Activated T-cell treated with anti-CD3 and anti-CD28 coated beads, Interleukin-2, amount 50 U/mL, for 72 hours (primary cell): ENCODE measurements around the gene SDHAF1. TPM values are rescaled to one million over a fixed set of nuclear protein-coding genes. Genes with fewer than 3 reads are reported as not detected.
"Not testable (repeated sequence)": the region's sequence is repeated elsewhere in the genome, so short reads cannot be mapped to it uniquely, and the experiment has no call there.

Experiments
- ATAC-seq, 2 donors: fragments of 150-1000 bp; cut with Tn5 transposase; replicated peaks in 1 of 2; 2 replicates each; pipeline ENCODE4 v1.10.0; 2021; ENCODE audit warnings: moderate library complexity in 2 of 2, mild to moderate bottlenecking in 1 of 2
- DNase-seq, 2 donors: peaks; one replicate each; pipeline ENCODE4 v3.0.0; 2021 to 2022; ENCODE audit warnings: mixed read lengths in 1 of 2
- H3K27ac Mint-ChIP-seq: one replicate; pipeline ENCODE4 v1.8.0; 2022; ENCODE audit warnings: mild to moderate bottlenecking, moderate library complexity, mixed read lengths
- H3K27me3 Mint-ChIP-seq: one replicate; pipeline ENCODE4 v1.8.0; 2022; ENCODE audit warnings: low read depth, mixed read lengths
- H3K36me3 Mint-ChIP-seq, 2 donors: one replicate each; pipeline ENCODE4 v1.8.0; 2022; ENCODE audit warnings: mixed read lengths in 2 of 2, mild to moderate bottlenecking in 1 of 2; ENCODE audit not compliant: insufficient read depth in 2 of 2
- H3K4me1 Mint-ChIP-seq: one replicate; pipeline ENCODE4 v1.8.0; 2022; ENCODE audit warnings: low read depth, mixed read lengths
- H3K4me3 Mint-ChIP-seq, 2 donors: one replicate each; pipeline ENCODE4 v1.8.0; 2022; ENCODE audit warnings: mild to moderate bottlenecking in 2 of 2, mixed read lengths in 2 of 2, moderate library complexity in 2 of 2
- H3K9me3 Mint-ChIP-seq, 2 donors: one replicate each; pipeline ENCODE4 v1.8.0; 2022; ENCODE audit warnings: mixed read lengths in 2 of 2
- total RNA-seq, 2 donors: library from RNA; stranded (reverse); gene quantifications; one replicate each; pipeline ENCODE4 v1.2.3, GENCODE V29; 2022

The SDHAF1 gene
- total RNA-seq, result 10 to 100 TPM; 24.0 to 24.2 TPM

DNA sequence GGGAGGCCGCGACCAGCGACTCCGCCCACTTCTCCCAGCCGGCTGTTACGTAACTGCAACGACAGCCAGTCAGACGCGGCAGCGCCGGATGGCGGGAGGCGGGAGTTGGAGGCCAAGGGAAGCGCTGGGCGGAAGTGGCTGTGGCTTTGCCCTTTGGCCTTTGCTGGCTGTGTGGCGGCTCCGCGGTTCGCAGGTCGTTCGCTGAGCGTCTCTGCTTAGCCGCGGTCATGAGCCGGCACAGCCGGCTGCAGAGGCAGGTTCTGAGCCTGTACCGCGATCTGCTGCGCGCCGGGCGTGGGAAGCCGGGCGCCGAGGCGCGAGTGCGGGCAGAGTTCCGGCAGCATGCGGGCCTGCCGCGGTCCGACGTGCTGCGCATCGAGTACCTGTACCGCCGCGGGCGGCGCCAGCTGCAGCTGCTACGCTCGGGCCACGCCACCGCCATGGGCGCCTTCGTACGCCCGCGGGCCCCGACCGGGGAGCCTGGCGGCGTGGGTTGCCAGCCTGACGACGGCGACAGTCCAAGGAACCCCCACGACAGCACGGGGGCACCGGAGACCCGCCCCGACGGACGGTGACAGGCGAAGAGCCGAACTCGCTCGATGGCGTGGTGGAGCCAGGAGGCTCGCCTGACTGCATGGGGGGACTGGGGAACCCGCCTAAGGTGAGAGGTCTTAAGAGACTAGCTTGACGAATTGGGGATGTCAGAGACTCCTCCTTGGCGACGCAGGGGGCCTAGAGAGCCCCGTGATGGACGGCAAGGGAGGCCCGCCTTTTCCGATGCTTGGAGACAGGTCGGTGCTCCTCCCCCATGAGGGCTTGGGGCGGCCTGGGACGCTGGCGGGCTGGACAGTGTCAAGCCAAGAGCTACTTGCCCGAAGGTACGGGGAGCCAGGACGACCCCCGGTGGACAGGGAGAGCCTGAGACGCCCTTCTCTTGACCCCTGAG, at the start of gene SDHAF1:
TSS of gene SDHAF1 (plus strand) at position 141 of the 946 bp plus-strand sequence. CDS start at position 228, 87 bp downstream.
- H3K27me3 Mint-ChIP-seq, result no peaks in the 10 kb centered on the region
- peaks cover 46% of the 10 kb centered on the region for H3K4me1 Mint-ChIP-seq
- peak within 1 kb of the TSS; percentile 96 for H3K27ac Mint-ChIP-seq
- DNase-seq, result peak; percentile 96 to 97
- H3K9me3 Mint-ChIP-seq, result no peaks in the 10 kb centered on the region
- ATAC-seq, result peak; percentile 91
- peaks cover 0 to 6% of the 10 kb centered on the region in 2 donors for H3K36me3 Mint-ChIP-seq
- H3K4me3 Mint-ChIP-seq, result peak within 1 kb of the TSS; percentile 92 to 99

DNA sequence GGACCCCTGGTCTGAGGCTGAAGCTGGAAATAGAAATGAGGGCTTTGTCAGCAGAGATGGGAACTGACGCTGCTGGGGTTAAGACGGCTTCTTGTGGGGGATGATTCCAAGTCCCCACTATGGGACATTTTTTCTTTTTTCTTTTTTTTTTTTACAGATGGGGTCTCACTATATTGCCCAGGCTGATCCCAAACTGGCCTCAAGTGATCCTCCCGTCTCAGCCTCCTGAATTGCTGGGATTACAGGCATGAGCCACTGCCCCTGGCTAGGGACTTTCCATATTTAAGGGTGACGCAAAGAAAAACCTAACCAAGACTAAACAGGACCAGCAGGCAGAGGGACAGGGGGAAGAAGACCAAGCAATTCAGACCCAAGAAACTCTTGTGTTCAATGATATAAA, 48.8 kb upstream of the SDHAF1 start:
- no peaks in the 10 kb centered on the region for H3K36me3 Mint-ChIP-seq
- peaks cover 6% of the 10 kb centered on the region for H3K4me1 Mint-ChIP-seq
- H3K4me3 Mint-ChIP-seq, result no peak overlapping the region
- DNase-seq (no peak), ATAC-seq (no peak)
- no peaks in the 10 kb centered on the region for H3K27me3 Mint-ChIP-seq
- H3K27ac Mint-ChIP-seq, result peak overlapping the region; percentile 34
- H3K9me3 Mint-ChIP-seq, result no peaks in the 10 kb centered on the region

- H3K4me3 Mint-ChIP-seq, result no peak overlapping the region
- H3K9me3 Mint-ChIP-seq, result no peaks in the 10 kb centered on the region
- no peaks in the 10 kb centered on the region for H3K27me3 Mint-ChIP-seq
- no peak overlapping the region for H3K27ac Mint-ChIP-seq
- H3K4me1 Mint-ChIP-seq, result peaks cover 24% of the 10 kb centered on the region
- ATAC-seq, result no peak
- DNase-seq, result no peak
- H3K36me3 Mint-ChIP-seq, result no peaks in the 10 kb centered on the region
Observed at GRCh38 chr19:35949131-35949530, 45.9 kb upstream of the SDHAF1 start.

- no peak for ATAC-seq
- Mint-ChIP-seq H3K27ac (peak overlapping the region; percentile 20), H3K4me3 (no peak overlapping the region), H3K9me3 (peaks cover 0 to 5% of the 10 kb centered on the region in 2 donors), H3K36me3 (no peaks in the 10 kb centered on the region), H3K27me3 (no peaks in the 10 kb centered on the region), H3K4me1 (peaks cover 28% of the 10 kb centered on the region)
- DNase-seq, result no peak
Observed at GRCh38 chr19:35955881-35956634, 38.9 kb upstream of the SDHAF1 start.

DNA sequence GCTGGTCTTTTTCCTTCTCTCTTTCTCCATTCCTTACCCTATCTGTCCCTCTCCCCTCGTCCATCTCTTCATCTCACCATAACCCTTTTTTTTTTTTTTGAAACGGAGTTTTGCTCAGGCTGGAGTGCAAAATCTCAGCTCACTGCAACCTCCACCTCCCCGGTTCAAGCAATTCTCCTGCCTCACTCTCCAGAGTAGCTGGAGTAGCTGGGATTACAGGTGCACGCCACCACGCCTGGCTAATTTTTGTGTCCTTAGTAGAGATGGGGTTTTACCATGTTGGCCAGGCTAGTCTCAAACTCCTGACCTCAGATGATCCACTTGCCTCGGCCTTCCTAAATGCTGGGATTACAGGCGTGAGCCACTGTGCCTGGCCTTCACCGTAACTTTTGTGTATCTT, 37.6 kb upstream of the SDHAF1 start:
- peaks cover 25% of the 10 kb centered on the region for H3K4me1 Mint-ChIP-seq
- H3K4me3 Mint-ChIP-seq, H3K9me3 Mint-ChIP-seq, H3K27me3 Mint-ChIP-seq, ATAC-seq, H3K36me3 Mint-ChIP-seq, DNase-seq, H3K27ac Mint-ChIP-seq: not testable (repeated sequence)

- Mint-ChIP-seq H3K4me3 (peak overlapping the region; percentile 64 to 70), H3K36me3 (no peaks in the 10 kb centered on the region), H3K27me3 (no peaks in the 10 kb centered on the region), H3K9me3 (peaks cover 0 to 5% of the 10 kb centered on the region in 2 donors), H3K4me1 (peaks cover 14% of the 10 kb centered on the region), H3K27ac (no peak overlapping the region)
- DNase-seq (no peak), ATAC-seq (no peak)
Observed at GRCh38 chr19:35958660-35959039, 36.3 kb upstream of the SDHAF1 start.

DNA sequence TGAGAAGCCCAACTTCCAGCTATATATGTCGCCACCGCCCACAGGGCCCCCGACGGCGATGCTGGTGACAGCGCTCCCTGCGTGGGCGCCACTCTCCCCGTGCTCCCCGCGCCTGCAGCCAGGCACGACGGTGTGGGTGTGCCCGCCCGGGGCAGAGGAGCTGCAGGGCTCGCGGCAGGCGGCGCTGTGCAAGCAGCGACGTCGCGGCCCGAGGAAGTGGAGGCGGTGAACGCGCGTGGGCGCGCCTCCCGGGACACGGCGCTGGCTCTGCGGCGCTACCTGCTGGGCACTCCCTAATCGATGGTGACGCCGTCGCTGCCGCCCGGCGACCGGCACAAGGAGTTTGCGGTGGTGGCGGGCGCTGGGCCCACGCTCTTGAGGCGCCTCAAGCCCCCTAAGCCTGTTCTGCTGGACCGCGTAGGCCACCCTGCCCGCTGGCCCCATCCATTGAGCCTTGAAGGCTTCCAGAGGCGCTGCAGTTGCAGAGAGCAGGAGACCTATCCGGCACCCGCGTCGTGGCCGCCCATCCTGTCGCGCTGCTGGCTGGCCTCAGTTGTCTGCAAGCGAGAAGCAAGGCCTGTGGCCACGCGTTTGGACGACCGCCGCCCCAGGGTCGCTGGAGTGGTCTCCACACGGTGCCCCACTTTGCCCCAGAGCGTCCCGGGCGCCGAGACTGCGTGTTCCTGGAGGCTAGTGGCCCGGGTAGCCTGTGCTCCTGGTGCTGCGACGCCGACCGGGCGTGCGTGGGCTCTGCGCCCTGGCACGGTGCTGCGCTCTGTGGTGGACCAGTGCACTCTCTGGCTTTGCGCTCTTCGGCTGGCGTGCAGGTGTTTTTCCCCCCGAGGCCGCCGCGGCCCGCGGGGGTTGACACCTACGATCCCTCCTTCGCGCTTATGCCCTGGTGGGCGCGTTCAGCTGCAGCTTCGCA, 35.7 kb upstream of the SDHAF1 start:
- ATAC-seq (peak; percentile 92 to 95), DNase-seq (peak; percentile 78 to 80)
- peak overlapping the region; percentile 70 to 73 for H3K4me3 Mint-ChIP-seq
- peaks cover 0 to 5% of the 10 kb centered on the region in 2 donors for H3K9me3 Mint-ChIP-seq
- H3K27ac Mint-ChIP-seq, result no peak overlapping the region
- H3K4me1 Mint-ChIP-seq, result peaks cover 7% of the 10 kb centered on the region
- H3K27me3 Mint-ChIP-seq, result no peaks in the 10 kb centered on the region
- no peaks in the 10 kb centered on the region for H3K36me3 Mint-ChIP-seq

- DNase-seq (no peak), ATAC-seq (no peak)
- no peak overlapping the region for H3K27ac Mint-ChIP-seq
- H3K4me1 Mint-ChIP-seq, result peaks cover 7% of the 10 kb centered on the region
- H3K9me3 Mint-ChIP-seq, result peaks cover 0 to 5% of the 10 kb centered on the region in 2 donors
- peak overlapping the region; percentile 70 to 73 for H3K4me3 Mint-ChIP-seq
- H3K36me3 Mint-ChIP-seq, result no peaks in the 10 kb centered on the region
- no peaks in the 10 kb centered on the region for H3K27me3 Mint-ChIP-seq
Observed at GRCh38 chr19:35959968-35960320, 35.0 kb upstream of the SDHAF1 start.

GRCh38 chr19:35960432-35960972, 34.5 kb upstream of the SDHAF1 start:
- DNase-seq, result no peak
- Mint-ChIP-seq H3K4me1 (peaks cover 7% of the 10 kb centered on the region), H3K27me3 (peaks cover under 1% of the 10 kb centered on the region), H3K36me3 (no peaks in the 10 kb centered on the region), H3K9me3 (peaks cover 0 to 5% of the 10 kb centered on the region in 2 donors), H3K4me3 (peak overlapping the region; percentile 24 to 33), H3K27ac (no peak overlapping the region)
- no peak for ATAC-seq

- no peak overlapping the region for H3K27ac Mint-ChIP-seq
- ATAC-seq (no peak), DNase-seq (peak; percentile 33 to 42)
- peaks cover 5% of the 10 kb centered on the region for H3K27me3 Mint-ChIP-seq
- no peaks in the 10 kb centered on the region for H3K36me3 Mint-ChIP-seq
- H3K4me3 Mint-ChIP-seq, result no peak overlapping the region
- no peaks in the 10 kb centered on the region for H3K9me3 Mint-ChIP-seq
- peaks cover 2% of the 10 kb centered on the region for H3K4me1 Mint-ChIP-seq
Observed at GRCh38 chr19:35963514-35963913, 31.5 kb upstream of the SDHAF1 start.

DNA sequence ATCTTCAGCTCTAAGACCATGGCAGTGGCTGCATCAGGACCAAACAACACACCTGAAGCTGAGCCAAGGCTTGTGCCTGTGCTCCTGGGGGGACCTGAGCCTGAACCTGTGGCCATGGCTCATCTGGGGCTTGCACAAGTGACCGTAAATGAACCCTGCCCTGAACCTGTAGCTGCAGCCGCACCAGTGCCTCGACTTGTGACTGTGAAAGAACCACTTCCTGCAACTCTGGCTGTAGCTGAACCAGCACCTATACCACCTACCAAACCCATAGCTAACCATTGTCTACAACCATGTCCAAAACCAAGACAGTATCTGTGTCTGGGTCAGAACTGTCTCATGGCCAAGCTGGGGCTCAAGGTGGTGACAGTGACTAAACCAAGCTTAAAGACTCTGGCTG, 28.2 kb upstream of the SDHAF1 start:
- DNase-seq (no peak), ATAC-seq (no peak)
- no peak overlapping the region for H3K27ac Mint-ChIP-seq
- H3K9me3 Mint-ChIP-seq, result no peaks in the 10 kb centered on the region
- no peaks in the 10 kb centered on the region for H3K36me3 Mint-ChIP-seq
- peaks cover 5% of the 10 kb centered on the region for H3K27me3 Mint-ChIP-seq
- no peak overlapping the region for H3K4me3 Mint-ChIP-seq
- peaks cover 5% of the 10 kb centered on the region for H3K4me1 Mint-ChIP-seq

GRCh38 chr19:35973487-35973886, 21.5 kb upstream of the SDHAF1 start:
- Mint-ChIP-seq H3K4me3 (no peak overlapping the region), H3K9me3 (no peaks in the 10 kb centered on the region), H3K27ac (no peak overlapping the region), H3K27me3 (peaks cover 9% of the 10 kb centered on the region), H3K4me1 (peaks cover 5% of the 10 kb centered on the region), H3K36me3 (no peaks in the 10 kb centered on the region)
- ATAC-seq, result no peak
- no peak for DNase-seq
